Measurements from ENCODE around the gene MSANTD1. TPM values are rescaled to one million over a fixed set of nuclear protein-coding genes. Genes with fewer than 3 reads are reported as not detected.
A peak's percentile ranks its signal among the peaks of the same experiment; 100 is the strongest.

The MSANTD1 gene
- total and polyA plus RNA-seq, 2 donors (not counting 3 experiments of a cell fraction or from before 2014, with no cell fraction given), result 0.14 to 1.2 TPM

DNA sequence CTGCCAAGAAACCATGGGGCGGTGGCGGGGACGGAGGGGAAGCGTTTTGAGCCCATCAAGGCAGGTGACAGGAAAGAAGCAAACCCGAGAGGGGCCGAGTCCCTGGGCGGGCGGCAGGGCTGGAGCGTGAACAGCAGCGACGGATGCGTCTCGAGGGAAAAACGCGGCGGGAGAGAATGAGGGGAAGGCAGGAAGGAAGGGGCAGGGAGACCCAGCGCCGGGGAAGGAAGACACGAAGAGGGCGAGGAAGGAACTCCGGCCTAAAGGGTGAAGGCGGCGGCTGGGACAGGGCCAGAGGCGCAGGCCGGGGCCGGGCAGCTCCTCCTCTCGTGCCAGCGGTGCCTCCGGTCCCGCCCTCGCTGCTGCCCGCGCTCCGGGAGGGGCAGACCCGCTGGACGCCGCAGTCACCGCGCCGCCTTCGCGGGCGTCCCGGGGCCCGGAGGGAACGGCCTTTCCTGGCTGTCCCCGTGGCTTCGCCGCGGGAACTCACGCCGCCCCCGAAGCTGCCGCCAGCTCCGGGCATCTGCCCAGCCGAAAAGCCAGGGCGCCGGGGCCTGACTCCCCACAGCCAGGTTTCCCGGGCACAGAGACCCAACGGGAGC is 43.1 kb downstream of the MSANTD1 start:
- no peaks in the 10 kb centered on the region for H3K9me1 ChIP-seq (replicated peaks; ENCODE audit: control insufficient read depth, extremely low read depth, insufficient read depth, low read length)
- POLR2A ChIA-PET, result interaction anchor here (1.2 to 1.5 kb wide), 3 partner anchors 12 to 43 kb away, joined by 3 to 4 read pairs (median 4); no protein-coding TSS in a partner anchor
- H3K4me1 ChIP-seq (ENCODE audit: control insufficient read depth, extremely low read depth, insufficient read depth, low read length), result peaks cover 18% of the 10 kb centered on the region
- peaks cover 36% of the 10 kb centered on the region for H3K79me2 ChIP-seq (ENCODE audit: control insufficient read depth, insufficient read depth, low read length)
- dilution Hi-C loops (cut with MboI; ENCODE audit: extremely low pct_ligation_motif_present, low sequenced_read_pairs) (no loop called here), intact Hi-C loops (cut with micrococcal nuclease) (loop anchor here (1.0 to 5.0 kb wide), 2 partner anchors 50 to 220 kb away; partner anchors contain the start of genes HTT and HTT-AS)
- peak overlapping the region; percentile 29 to 64 (median 42) for H3K4me3 ChIP-seq (replicated peaks in 1 of 3; ENCODE audit: insufficient read depth in 1 of 3, low read depth in 1 of 3, low read length in 3 of 3)
- H3K9me3 ChIP-seq (replicated peaks; ENCODE audit: control insufficient read depth, insufficient read depth, low read length), result no peaks in the 10 kb centered on the region
- FAIRE-seq, result peak; percentile 93
- BruUV-seq (replicated peaks), result no TSS peak
- no peaks in the 10 kb centered on the region for H3K36me3 ChIP-seq (ENCODE audit: control insufficient read depth in 2 of 2, extremely low read depth in 1 of 2, insufficient read depth in 2 of 2, low read length in 2 of 2)
- peak overlapping the region; percentile 40 for H2AFZ ChIP-seq (ENCODE audit: low read depth, low read length)
- TF ChIP-seq POLR2A (IDR thresholded peaks at IDR 0.05; ENCODE audit: low read depth, low read length) (peak; percentile 61), POLR2AphosphoS5 (IDR thresholded peaks at IDR 0.05; ENCODE audit: insufficient read depth, low read depth, low read length) (peak; percentile 90)
- TF ChIP-seq, protein P1, sequence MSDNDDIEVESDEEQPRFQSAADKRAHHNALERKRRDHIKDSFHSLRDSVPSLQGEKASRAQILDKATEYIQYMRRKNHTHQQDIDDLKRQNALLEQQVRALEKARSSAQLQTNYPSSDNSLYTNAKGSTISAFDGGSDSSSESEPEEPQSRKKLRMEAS (IDR thresholded peaks at IDR 0.05; ENCODE audit: insufficient read depth, insufficient read length), result no peak
- TF ChIP-seq, protein P2, sequence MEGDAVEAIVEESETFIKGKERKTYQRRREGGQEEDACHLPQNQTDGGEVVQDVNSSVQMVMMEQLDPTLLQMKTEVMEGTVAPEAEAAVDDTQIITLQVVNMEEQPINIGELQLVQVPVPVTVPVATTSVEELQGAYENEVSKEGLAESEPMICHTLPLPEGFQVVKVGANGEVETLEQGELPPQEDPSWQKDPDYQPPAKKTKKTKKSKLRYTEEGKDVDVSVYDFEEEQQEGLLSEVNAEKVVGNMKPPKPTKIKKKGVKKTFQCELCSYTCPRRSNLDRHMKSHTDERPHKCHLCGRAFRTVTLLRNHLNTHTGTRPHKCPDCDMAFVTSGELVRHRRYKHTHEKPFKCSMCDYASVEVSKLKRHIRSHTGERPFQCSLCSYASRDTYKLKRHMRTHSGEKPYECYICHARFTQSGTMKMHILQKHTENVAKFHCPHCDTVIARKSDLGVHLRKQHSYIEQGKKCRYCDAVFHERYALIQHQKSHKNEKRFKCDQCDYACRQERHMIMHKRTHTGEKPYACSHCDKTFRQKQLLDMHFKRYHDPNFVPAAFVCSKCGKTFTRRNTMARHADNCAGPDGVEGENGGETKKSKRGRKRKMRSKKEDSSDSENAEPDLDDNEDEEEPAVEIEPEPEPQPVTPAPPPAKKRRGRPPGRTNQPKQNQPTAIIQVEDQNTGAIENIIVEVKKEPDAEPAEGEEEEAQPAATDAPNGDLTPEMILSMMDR (IDR thresholded peaks at IDR 0.05; ENCODE audit: extremely low read depth in 1 of 2, insufficient read depth in 1 of 2, low read depth in 1 of 2, low read length in 2 of 2), result no peak
- CTCF ChIA-PET, result interaction anchor here (0.8 to 1.8 kb wide), 3 partner anchors 13 to 189 kb away, joined by 3 to 5 read pairs (median 3); no protein-coding TSS in a partner anchor
- no peaks in the 10 kb centered on the region for H4K20me1 ChIP-seq (replicated peaks; ENCODE audit: control insufficient read depth, extremely low read depth, insufficient read depth, low read length)
- H3K27me3 ChIP-seq (ENCODE audit: control insufficient read depth in 2 of 2, insufficient read depth in 2 of 2, low read length in 2 of 2), result no peaks in the 10 kb centered on the region
- peak overlapping the region; percentile 47 for H3K9ac ChIP-seq (replicated peaks; ENCODE audit: extremely low read depth, insufficient read depth, low read length)
- H3K4me2 ChIP-seq (ENCODE audit: insufficient read depth, low read length), result peak overlapping the region; percentile 70
- no peak for DNase-seq (ENCODE audit: low read depth, low spot score)
- peak overlapping the region; percentile 61 for H3K27ac ChIP-seq (ENCODE audit: insufficient read depth, low read depth, low read length)
